OCI-LY7 (cell line): ENCODE results near the gene ZNF410.

ENCODE experiments used
- CTCF ChIP-seq: fragments of 200-600 bp; sonication (generic); conservative IDR thresholded peaks from 2 replicates; pipeline ENCODE4 v1.5.1; 2014; ENCODE audit warnings: mild to moderate bottlenecking, antibody characterized with exemption, low read length, moderate library complexity, mixed read lengths
- EZH2phosphoT487 ChIP-seq: fragments of 200-600 bp; sonication (generic); IDR thresholded peaks from 2 replicates; pipeline ENCODE4 v1.6.1; 2018; ENCODE audit warnings: low read depth, borderline replicate concordance, mild to moderate bottlenecking, mixed run types, antibody characterized with exemption, low read length, moderate library complexity, mixed read lengths

GRCh38 chr14:73888460-73888725 is 1.7 kb downstream of the ZNF410 start:
- TF ChIP-seq CTCF (no peak), EZH2phosphoT487 (no peak)
